GM19463 (cell line): Measurements from ENCODE around the gene GRM5.

Experiments used
- ATAC-seq: cut with Tn5 transposase; IDR thresholded peaks from one replicate; pipeline ENCODE4 v1.9.1; 2021; ENCODE audit warnings: mild to moderate bottlenecking, moderate library complexity; ENCODE audit not compliant: unreplicated experiment

The GRM5 gene

DNA sequence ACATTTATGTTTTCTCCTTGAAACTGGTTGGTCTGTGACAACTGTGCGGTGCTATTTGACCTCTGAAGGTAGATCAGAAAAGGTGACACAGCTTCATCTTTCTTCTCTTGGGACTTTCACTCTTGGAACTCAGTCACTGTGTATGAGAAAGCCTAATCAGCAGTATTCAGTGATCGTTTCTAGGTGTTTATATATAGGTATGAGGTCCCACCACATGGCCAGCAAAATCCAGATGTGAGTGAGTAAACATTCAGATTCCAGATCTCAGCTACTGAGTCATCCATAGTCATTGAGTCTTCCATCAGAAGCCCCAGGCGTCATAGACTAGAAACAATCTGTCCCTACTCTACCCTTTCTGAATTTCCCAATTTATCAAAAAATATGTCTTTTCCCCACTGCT, 610.9 kb downstream of the GRM5 start:
- no peak for ATAC-seq
